GM20000 (cell line): ENCODE measurements around the gene GCC2.
"Not testable (repeated sequence)": the region's sequence is repeated elsewhere in the genome, so short reads cannot be mapped to it uniquely, and the experiment has no call there.

Source experiments
- DNase-seq: peaks from one replicate; pipeline ENCODE4 v3.0.0; 2012; ENCODE audit warnings: low spot score
- CTCF ChIP-seq: IDR thresholded peaks from 2 replicates; pipeline ENCODE4 v1.5.1; 2012; ENCODE audit warnings: mild to moderate bottlenecking, control low read depth; ENCODE audit errors: extremely low read depth, missing control alignments

Gene GCC2

GRCh38 chr2:108525258-108525657, 76.3 kb downstream of the GCC2 start:
- DNase-seq, result not testable (repeated sequence)

- no peak for DNase-seq
- TF ChIP-seq CTCF, result no peak
Measured at GRCh38 chr2:108531674-108532055, 82.7 kb downstream of the GCC2 start.

GRCh38 chr2:108533832-108534583, 85.0 kb downstream of the GCC2 start, which contains the start of gene LIMS1:
Gene LIMS1, plus strand, starts transcription at chr2:108534470. Its CDS starts 93 bp downstream, at chr2:108534563.
- TF ChIP-seq CTCF, result no peak
- DNase-seq, result peak; percentile 99

GRCh38 chr2:108534584-108535356, 85.8 kb downstream of the GCC2 start:
- no peak for DNase-seq
- no peak for TF ChIP-seq CTCF

- DNase-seq, result no peak
- no peak for TF ChIP-seq CTCF
Measured at GRCh38 chr2:108535357-108535631, 86.3 kb downstream of the GCC2 start.

GRCh38 chr2:108536133-108536780, 87.3 kb downstream of the GCC2 start:
- DNase-seq, result no peak
- no peak for TF ChIP-seq CTCF

GRCh38 chr2:108536911-108537310, 87.9 kb downstream of the GCC2 start:
- no peak for TF ChIP-seq CTCF
- DNase-seq, result no peak
